HG03342 (cell line): ENCODE results near the gene NPC2.
"Not testable (repeated sequence)": the region's sequence is repeated elsewhere in the genome, so short reads cannot be mapped to it uniquely, and the experiment has no call there.

Source experiments
- ATAC-seq: cut with Tn5 transposase; IDR thresholded peaks from one replicate; pipeline ENCODE4 v1.9.1; 2021; ENCODE audit warnings: mild to moderate bottlenecking, moderate library complexity; ENCODE audit not compliant: unreplicated experiment

The NPC2 gene

DNA sequence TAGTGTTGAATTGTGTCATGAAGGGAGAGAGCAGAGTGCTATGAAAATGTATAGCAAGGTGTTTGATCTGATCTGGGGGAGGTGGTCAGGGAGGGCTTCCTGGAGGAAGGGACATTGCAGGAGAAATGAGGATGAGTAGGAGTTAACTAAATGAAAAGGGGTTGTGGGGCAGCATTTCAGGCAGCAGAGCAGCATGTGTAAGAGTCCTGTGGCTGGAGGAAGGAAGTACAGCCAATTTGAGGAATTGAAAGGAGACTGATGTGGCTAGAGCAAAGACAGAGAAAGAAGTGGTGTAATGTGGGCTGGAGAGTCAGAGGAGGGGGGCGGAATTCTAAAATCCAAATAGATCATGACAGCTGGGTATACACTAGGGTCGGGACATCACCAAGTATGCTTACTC lies 20.5 kb downstream of the NPC2 start:
- no peak for ATAC-seq

DNA sequence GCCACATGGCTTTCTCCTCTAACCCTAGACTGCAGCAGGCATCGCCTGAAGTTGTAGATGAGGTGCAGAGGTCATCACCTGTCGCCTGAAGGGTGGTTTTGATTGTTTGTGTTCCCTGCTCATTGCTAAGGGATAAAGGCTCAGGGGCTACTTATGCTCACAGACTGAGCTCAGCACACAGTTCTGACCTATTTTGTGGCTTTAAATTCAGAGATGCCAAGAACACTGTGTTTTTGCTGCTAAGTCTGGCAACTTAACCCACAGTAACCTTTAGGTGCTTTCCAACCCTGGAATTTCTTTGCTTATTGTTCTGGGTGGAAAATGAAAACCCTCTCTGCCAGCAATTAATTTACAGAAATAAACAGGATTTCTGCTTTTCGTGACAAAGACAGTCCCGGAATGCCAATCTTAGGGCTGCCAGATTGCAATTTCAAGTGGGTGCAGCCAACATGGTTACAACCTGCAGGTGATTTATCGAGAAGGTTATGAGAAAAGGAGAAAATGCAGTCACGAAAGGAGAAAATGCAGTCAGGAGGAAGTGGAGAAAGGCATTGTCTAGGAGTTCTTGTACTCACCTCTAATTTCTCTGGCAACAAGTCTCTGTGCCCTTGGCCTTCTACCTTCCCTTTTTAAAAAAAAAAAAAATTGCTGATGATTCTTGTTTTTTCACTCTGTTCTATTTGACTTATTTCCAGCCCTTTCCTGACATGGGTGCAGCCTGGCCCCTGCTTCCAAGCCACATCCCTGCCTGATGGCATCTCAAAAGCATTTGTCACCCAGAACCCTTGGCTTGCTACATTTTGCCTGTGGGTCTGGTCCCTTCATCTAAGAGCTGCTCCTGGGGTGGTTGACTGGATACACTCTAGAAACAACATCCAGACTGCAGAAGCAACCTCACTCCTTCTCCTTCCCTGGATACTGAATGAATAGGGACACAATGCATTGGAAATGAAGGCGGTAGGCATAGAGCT lies 23.3 kb downstream of the NPC2 start:
- no peak for ATAC-seq

DNA sequence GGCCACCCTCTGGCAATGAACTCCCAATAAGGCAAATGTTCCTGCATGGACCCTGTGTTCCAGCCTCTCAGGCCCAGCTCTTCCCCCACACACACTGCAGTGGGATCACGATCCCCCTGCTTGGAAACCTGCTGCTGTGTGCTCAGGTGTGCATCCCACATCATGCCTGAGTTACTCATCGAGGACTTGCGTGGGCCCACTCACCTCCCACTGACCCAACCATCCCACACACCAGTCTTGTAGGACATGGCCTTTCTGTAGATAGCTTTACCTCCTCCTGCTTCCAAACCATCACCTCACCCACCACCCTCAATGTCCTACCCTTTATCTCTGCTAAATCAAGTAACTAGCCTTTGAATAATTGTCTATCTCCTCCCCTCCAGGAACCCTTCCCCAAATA lies 24.6 kb downstream of the NPC2 start:
- no peak for ATAC-seq

DNA sequence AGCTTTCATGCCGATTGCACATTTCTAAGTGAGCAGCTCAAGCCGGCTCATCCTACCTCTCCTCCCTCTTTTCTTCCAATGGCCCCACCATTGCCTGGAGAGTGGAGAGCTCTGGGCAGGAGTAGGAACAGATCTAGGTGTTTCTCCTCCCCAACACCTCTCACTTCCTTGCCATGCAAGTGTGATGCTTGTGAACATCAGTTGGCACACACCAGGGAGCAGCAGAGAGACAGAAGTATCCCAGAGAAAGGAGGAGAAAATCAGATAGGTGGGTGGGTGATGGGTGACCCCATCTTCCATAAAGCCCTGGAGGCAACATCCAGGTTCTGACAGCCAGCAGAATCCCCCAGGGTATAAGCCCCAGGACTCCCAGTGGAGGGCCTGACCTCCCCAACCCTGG lies 27.8 kb downstream of the NPC2 start:
- no peak for ATAC-seq

DNA sequence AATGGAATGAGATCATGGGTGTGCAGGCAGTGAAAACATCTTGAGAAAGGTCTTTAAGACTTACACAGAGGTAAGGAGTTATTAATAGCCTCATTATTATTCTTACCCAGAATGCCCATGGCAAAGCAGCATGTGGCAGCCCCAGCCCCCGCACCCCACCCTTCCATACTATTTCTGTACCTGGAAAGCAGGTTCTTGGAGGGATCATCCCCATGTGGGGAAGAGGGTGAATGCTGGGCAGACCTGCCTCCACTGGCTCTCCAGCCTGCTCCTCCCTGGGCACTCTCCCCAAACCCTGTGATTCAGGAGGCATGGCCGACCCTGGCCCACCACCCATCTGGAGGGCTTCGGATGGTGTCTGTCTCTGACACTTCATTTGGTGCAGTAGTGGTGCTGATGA lies 28.3 kb downstream of the NPC2 start:
- ATAC-seq, result no peak

DNA sequence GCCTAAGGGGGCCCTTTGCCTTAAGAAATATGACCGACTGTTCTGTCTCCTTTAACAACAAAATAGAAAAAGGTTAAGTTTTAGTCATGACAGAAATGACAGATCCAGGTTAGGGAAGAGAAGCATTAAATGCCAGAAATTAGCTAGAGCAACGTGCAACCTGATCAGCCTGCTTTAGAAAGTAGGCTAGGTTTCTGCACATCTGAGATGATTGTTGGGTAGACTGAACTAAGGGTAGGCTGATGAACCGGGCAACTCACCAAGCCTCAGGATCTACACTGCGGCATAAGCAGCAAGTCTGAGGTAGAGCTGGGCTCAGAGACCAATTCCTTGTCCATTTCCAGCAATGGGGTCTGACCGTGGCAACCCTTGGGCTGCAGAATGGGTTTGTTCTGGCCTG lies 29.4 kb downstream of the NPC2 start:
- ATAC-seq, result no peak

DNA sequence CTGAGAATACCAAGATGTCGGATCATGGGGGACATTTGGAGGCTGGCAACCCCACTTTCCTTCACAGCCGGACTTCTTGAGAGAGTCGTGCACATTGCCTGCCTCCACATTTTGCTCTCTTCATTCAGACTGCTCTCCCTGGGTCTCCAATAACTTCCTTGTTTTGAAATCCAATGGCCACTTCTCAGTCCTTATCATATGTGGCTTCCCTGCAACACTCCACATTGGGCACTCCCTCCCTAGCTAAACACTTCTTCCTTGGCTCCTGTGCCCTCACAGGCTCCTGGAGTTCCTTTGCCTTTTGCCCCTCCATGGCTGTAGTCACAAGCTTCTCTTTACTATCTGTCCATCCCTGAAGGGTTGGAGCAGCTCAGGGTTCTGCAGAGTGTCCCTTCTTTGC lies 30.1 kb downstream of the NPC2 start:
- ATAC-seq, result no peak

DNA sequence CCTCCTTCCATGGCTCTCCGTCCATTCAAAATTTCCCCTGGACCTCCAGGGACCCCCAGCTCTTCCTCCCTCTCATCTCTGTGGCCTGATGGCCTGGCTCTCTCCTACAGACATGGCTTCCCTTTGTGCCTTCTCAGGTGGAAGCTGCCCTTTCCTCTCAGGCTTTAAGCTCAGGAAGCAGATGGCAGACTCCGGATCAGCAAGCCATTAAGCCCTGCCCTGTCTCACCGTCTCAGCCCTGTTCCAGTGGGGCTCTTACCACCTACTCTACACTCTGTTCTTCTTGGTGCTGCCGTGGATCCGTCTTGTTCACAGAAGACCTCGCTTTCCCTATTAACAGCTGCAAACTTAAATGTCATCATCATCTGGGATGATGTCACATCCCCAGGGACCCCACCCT lies 33.1 kb downstream of the NPC2 start:
- ATAC-seq, result no peak

DNA sequence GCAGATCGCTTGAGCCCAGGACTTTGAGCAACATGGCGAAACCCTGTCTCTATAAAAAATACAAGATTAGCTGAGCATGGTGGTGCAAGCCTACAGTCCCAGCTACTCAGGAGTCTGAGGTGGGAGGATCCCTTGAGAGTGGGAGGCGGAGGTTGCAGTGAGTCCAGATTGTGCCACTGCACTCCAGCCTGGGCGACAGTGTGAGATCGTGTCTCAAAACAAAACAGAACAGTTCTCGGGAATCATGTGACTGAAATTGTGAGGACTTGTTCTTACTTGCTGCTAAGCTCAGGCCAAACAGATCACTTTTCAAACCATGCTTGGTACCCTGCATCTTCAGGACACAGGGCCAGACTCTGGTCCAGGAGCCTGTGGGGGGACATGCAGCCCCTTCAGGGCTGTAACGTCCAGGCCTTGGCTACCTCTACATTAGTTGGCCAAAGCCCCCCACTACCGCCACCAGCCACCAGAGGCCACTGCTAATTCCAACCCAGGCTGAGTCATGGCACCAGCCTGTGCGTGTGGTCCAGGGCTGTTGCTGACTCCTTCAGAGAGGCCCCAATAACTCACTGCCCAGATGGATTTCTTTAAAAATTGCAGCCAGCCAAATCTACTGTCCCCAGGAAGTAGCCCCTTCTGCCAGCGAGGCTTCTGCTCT lies 33.7 kb downstream of the NPC2 start:
- no peak for ATAC-seq

DNA sequence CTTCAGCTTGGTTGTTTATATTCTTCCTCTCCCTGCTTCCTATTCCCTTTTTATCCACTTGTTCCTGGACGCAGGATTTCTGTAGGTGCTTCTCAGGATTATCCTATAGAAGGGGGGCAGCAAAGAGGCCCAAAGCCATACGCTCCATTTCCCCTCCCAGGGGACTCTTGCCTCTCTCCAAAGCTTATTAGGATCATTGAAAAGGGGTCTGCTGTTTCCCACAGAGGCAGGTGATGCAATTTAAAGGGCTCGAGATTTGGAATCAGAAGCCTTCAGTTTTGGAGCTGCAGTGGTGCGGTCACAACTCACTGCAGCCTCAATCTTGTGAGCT lies 35.6 kb downstream of the NPC2 start:
- no peak for ATAC-seq

DNA sequence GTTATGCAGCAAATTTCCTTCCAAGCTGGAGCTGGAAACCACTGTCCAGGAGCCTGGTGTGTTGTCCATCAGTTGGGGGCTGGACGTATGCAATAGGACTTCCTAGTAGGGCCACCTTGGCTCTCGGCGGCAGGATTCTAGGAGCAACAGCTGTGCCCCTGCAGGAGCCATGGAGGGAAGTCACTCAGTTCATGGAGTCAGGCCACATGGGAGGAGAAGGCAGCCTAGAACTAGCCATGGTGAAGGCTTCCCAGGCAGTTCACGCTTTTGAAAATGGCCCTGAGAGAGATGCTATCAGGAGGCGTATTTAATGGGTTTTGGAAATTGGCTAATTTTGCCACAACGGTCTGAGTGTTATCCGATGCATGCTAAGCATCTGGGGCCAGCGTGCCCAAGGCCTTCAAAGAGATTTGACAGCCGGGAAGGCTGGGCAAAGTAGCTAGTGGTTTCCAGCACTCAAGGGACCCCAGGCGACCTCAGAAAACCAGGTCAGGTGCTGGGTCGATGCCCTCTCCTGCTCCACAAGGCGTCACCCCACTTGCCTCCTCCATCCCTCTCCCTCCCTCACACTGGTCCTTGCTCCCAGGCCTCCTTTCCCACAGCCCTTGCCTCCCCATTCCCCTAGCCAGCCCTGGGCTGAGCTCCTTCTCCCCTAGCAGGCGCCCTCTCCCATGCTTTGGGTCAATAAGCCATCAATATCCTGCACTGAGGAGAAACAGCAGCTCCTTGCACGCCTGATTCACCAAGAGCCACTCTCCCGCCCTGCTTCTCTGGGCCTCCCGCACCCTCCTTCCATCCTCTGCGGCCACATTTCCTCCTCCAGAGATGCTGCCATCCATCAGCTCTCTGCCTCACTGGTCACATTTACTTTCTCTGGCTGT lies 36.2 kb downstream of the NPC2 start:
- ATAC-seq, result no peak

DNA sequence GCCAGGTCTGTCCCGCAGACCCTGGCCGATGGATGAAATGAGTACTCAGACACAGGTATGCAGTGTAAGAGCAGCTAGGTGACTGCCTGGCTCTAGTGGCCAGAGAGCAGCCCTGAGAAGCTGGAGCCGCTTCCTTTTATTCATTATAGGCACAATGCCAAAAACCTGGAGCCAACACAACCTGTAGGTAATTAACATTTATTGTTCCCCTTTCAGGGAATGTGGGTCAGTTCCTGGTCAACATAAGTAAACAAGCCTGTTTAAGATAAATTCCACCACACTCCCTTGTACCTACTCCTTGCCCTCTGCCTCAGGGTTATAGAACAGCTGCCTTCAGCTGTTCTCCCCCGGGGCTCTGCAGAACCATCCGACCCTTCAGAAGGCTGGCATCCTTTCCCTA lies 38.7 kb downstream of the NPC2 start:
- not testable (repeated sequence) for ATAC-seq

DNA sequence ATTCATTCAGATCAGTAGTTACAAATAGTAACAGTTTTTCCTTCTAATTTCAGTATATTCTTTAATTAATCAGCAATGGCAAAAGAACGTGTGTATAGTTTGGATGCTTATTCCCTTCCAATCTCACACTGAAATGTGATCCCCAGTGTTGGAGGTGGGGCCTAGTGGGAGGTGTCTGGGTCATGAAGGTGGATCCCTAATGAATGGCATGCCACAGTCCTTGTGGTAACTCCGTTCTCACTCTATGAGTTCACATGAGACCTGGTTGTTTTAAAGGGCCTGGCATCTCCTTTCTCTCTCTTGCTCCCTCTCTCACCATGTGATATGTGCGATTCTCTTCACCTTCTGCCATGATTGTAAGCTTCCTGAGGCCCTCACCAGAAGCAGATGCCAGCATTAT lies 48.2 kb downstream of the NPC2 start:
- no peak for ATAC-seq

DNA sequence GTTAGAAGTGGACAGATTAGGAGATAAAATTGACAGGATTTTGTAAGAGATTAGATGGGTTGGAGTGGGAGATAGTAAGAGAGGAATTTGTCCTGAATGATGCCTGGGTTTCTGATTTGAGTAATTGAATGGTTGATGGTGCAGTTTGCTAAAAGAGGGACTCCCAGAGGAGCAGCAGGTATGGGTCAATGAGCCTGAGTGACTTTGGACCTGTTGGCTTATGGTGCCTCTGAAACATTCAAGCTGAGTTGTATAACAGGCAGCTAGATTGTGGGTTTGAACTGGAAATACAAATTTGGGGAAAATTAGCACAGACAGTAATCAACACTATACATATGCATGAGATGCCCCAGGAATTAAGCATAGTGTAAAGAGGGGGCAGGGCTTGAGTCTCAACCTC lies 50.3 kb downstream of the NPC2 start:
- ATAC-seq, result no peak

DNA sequence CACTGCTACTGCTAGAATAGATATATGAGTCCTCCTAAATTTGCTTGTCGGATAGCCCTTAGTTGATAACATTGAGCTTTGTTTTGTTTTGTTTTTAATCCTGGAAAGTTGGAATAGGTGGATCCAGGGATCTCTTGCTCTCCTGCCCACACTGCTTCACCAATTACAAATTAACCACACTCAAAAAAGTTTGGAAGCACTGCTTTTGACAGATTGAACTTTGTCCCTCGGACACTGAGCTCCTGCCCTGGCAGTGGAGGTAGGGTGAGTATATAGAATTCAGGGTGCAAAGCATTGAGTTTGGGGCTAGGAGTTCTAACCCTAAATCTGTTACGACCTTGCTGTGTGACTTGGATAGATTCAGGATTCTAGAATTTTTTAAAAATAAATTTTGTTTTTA lies 52.0 kb downstream of the NPC2 start:
- ATAC-seq, result no peak

DNA sequence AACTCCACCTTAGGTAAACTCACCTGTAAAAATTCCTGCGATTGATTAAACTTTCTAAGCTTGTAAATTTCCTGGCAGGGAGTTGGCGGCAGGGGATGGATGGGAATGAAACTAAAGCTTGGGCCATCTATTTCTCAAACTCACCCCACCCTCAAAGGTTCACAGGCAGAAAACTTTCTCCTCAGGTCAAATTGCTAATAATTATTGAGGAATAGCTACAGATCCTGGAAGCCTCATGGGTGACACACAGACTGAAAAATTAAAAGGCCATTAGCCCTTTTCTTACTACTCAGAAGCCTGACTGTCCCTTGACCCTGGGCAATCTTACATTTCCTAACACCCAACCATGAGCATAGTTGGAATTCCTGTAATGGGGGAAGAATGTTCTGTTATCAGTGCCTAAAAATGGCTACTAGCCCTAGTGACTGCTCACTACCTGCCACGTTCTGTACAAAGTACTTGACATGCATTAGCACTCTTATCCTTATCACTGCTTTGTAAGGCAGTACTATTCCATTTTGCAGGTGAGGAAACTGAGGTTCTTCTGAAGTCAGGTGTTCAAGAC lies 54.7 kb downstream of the NPC2 start:
- no peak for ATAC-seq

DNA sequence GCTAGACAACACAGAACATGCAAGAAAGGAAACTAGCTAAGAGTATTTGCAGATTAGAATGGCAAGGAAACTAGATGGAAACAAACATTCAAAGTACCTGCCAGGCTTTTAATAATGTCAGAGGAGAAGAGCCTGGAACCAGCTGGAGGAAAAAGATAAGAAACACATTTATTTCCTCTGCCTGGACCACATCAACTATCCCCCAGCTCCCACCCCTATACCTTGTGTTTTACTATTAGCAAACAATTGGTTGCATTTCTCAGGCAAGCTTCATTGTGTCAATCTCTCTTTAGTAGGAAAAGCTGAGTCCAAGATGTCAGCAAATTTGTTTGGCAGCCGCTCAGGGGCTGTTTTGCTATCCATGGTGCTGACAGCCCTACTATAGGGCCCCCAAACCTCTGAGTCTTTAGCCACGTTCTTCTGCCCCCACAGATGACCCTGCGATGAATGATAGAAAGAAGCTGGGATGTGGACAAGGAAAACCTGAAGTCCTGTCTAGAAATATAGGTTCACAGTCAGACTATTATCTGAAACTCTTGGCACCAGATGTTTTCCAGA lies 55.5 kb downstream of the NPC2 start:
- no peak for ATAC-seq

DNA sequence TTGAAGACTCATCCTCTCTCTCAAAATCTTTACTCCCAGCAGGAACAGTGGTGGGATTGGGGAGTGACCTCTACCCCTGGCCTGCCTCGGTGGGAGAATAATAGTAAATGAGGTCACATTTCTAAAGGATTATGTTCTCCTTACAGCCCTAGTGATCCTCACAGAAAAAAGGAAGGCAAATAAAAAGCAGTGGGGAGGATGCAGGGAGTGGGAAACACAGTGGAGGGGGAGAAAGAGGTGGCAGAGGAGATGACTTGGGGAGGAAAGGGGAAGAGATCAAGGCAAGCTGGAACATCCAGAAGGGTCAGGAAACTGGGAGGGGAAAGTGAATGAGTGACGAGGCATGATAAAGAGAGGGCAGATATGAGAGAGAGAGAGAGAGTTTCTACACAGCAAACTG lies 58.8 kb downstream of the NPC2 start:
- ATAC-seq, result no peak

DNA sequence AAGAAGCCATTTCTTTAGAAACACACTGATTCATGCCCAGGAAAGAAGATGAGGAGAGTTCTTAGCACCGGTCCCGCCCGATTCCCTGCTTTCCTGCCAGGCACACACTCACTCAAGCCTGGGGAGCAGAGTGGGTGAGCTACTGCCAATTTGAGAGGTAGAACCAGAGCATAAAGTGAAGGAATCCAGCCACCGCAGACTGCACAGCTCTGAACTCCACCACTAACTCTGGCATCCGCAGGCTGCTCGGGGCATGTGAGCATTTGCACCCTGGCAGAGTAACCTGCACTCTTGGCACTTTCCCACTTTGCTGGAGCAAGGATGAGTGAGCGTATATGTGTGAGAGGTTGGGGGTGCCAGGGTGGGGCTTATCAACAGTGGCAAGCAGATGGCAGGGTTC lies 63.1 kb downstream of the NPC2 start:
- no peak for ATAC-seq
